Skeletal muscle satellite cell (primary cell): ENCODE results near the gene NKAIN2.
A peak's percentile ranks its signal among the peaks of the same experiment; 100 is the strongest.

Source experiments
- H3K27me3 ChIP-seq: 2 replicates; pipeline ENCODE4 v1.7.0; 2013; ENCODE audit warnings: low read length; ENCODE audit not compliant: control insufficient read depth, insufficient read depth
- H3K36me3 ChIP-seq: 2 replicates; pipeline ENCODE4 v1.7.0; 2013; ENCODE audit warnings: mild to moderate bottlenecking, control low read depth, low read length; ENCODE audit not compliant: insufficient read depth
- H3K4me1 ChIP-seq: 2 replicates; pipeline ENCODE4 v1.7.0; 2013; ENCODE audit warnings: low read length; ENCODE audit not compliant: control insufficient read depth, insufficient read depth
- H3K4me2 ChIP-seq: 2 replicates; pipeline ENCODE4 v1.7.0; 2013; ENCODE audit warnings: mild to moderate bottlenecking, low read length
- H3K4me3 ChIP-seq: 2 replicates; pipeline ENCODE4 v1.7.0; 2013; ENCODE audit warnings: low read length
- H3K9ac ChIP-seq: 2 replicates; pipeline ENCODE4 v1.7.0; 2013; ENCODE audit warnings: mild to moderate bottlenecking, low read depth, low read length, moderate library complexity
- H3K9me3 ChIP-seq: replicated peaks from 2 replicates; pipeline ENCODE4 v1.7.0; 2013; ENCODE audit warnings: mild to moderate bottlenecking, control low read depth, low read length

The NKAIN2 gene

DNA sequence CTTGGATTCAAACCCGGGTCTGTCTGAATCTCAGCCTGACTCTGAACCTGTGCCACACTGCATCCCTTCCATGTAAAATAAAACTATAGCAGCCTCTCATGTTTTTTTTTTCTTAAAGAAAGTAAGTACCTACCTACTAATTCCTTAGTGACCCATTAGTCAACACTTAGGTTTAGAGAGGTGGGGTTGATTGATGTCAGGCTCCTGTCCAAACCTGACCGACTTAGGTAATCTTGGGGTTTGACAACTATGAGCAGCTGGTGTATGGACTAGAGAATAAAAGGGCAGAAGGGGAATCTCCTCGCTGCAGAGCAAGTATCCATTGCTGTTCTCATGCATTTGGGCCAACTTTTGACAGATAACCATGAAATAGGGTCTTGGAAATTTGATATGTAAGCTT is 6.5 kb downstream of the NKAIN2 start:
- H3K36me3 ChIP-seq: no peaks in the 10 kb centered on the region
- H3K4me3 ChIP-seq: no peak overlapping the region
- H3K9ac ChIP-seq: no peak overlapping the region

DNA sequence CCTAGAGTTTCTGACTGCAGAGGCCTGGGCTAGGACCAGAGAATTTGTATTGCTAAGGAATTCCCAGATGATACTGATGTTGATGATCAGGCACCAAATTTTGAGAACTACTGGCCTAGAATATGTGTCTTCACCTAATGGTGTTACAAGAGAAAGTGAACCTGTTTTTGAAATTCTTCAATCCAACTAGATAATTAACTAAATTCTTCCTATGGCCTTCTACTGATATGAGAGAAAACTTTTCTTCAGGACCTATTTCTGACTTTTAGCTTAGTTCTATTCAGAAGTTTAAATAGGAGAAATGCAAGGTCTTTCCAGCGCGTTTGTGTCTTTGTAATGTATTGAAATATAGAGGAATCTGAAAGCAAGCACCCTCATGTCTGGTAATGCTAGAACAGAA is 7.3 kb downstream of the NKAIN2 start:
- Histone ChIP-seq H3K27me3 (no peaks in the 10 kb centered on the region), H3K9ac (no peak overlapping the region), H3K4me3 (no peak overlapping the region), H3K4me1 (peaks cover 12% of the 10 kb centered on the region), H3K9me3 (no peaks in the 10 kb centered on the region), H3K36me3 (no peaks in the 10 kb centered on the region), H3K4me2 (no peak overlapping the region)

More for the DNA sequence above, 6.5 kb downstream of the NKAIN2 start:
- H3K9me3 ChIP-seq: no peaks in the 10 kb centered on the region
- H3K4me1 ChIP-seq: peaks cover 19% of the 10 kb centered on the region
- no peaks in the 10 kb centered on the region for H3K27me3 ChIP-seq
- no peak overlapping the region for H3K4me2 ChIP-seq

- no peaks in the 10 kb centered on the region for H3K36me3 ChIP-seq
- H3K4me2 ChIP-seq: no peak overlapping the region
- H3K4me1 ChIP-seq: peaks cover 8% of the 10 kb centered on the region
- H3K9me3 ChIP-seq: no peaks in the 10 kb centered on the region
- H3K4me3 ChIP-seq: no peak overlapping the region
- H3K9ac ChIP-seq: no peak overlapping the region
- H3K27me3 ChIP-seq: no peaks in the 10 kb centered on the region
Observed at GRCh38 chr6:123811378-123811777, 7.7 kb downstream of the NKAIN2 start.

- H3K4me3 ChIP-seq: no peak overlapping the region
- no peak overlapping the region for H3K4me2 ChIP-seq
- no peaks in the 10 kb centered on the region for H3K36me3 ChIP-seq
- H3K9ac ChIP-seq: no peak overlapping the region
- no peaks in the 10 kb centered on the region for H3K9me3 ChIP-seq
- no peaks in the 10 kb centered on the region for H3K27me3 ChIP-seq
- H3K4me1 ChIP-seq: peaks cover 4% of the 10 kb centered on the region
Observed at GRCh38 chr6:123812621-123813020, 9.0 kb downstream of the NKAIN2 start.

GRCh38 chr6:123821112-123821511 is 17.4 kb downstream of the NKAIN2 start:
- Histone ChIP-seq H3K4me3 (no peak overlapping the region), H3K9ac (no peak overlapping the region), H3K36me3 (no peaks in the 10 kb centered on the region), H3K4me1 (no peaks in the 10 kb centered on the region), H3K9me3 (no peaks in the 10 kb centered on the region), H3K27me3 (no peaks in the 10 kb centered on the region), H3K4me2 (no peak overlapping the region)

- H3K9ac ChIP-seq: peak overlapping the region; percentile 2
- H3K4me1 ChIP-seq: peaks cover 25% of the 10 kb centered on the region
- H3K27me3 ChIP-seq: no peaks in the 10 kb centered on the region
- no peaks in the 10 kb centered on the region for H3K36me3 ChIP-seq
- H3K4me2 ChIP-seq: peak overlapping the region; percentile 66
- peak overlapping the region; percentile 0 for H3K4me3 ChIP-seq
- no peaks in the 10 kb centered on the region for H3K9me3 ChIP-seq
Observed at GRCh38 chr6:123829302-123829953, 25.8 kb downstream of the NKAIN2 start.

GRCh38 chr6:123830120-123830519 is 26.5 kb downstream of the NKAIN2 start:
- Histone ChIP-seq H3K27me3 (no peaks in the 10 kb centered on the region), H3K4me3 (peak overlapping the region; percentile 38), H3K9ac (peak overlapping the region; percentile 33), H3K36me3 (no peaks in the 10 kb centered on the region), H3K4me1 (peaks cover 25% of the 10 kb centered on the region), H3K4me2 (peak overlapping the region; percentile 66), H3K9me3 (no peaks in the 10 kb centered on the region)

DNA sequence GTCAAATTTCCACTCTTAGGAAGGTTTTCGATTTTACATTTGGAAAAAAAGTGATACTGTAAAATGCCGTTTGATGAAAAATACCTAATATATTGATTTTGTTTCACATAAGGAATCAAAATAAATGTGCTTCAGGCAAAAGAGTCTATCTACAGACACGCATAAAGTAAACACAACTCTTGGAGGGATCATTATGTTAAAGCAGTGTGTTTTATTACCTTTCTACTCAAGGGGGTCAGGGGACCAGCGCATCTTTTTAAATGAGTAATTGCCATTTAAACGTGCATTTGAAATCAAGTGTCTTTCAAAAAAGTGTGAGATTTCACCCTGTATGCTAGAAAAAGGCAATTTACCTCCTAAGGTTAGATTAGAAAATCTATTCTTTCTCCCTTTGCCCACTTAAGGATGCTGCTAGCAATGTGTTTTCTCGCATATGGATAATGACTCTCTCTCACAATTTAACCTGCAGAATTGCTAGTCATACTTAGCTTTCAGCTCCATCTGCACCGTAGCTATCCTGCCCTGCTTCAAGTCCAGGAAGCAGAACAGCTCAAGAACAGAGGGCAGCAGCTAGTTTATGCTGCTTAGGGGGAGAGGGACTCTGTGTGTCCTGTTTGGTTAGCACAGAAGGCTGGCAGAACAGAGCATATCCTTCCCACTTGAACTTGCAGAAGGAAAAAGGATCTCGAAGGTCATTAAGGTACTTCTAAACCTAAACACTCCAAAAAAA is 35.0 kb downstream of the NKAIN2 start:
- no peak overlapping the region for H3K9ac ChIP-seq
- no peaks in the 10 kb centered on the region for H3K36me3 ChIP-seq
- H3K4me3 ChIP-seq: no peak overlapping the region
- H3K4me2 ChIP-seq: no peak overlapping the region
- H3K27me3 ChIP-seq: no peaks in the 10 kb centered on the region
- no peaks in the 10 kb centered on the region for H3K9me3 ChIP-seq
- no peaks in the 10 kb centered on the region for H3K4me1 ChIP-seq

- Histone ChIP-seq H3K4me2 (no peak overlapping the region), H3K4me3 (no peak overlapping the region), H3K36me3 (no peaks in the 10 kb centered on the region), H3K4me1 (no peaks in the 10 kb centered on the region), H3K9me3 (no peaks in the 10 kb centered on the region), H3K9ac (no peak overlapping the region), H3K27me3 (no peaks in the 10 kb centered on the region)
Observed at GRCh38 chr6:123841067-123841896, 37.6 kb downstream of the NKAIN2 start.

DNA sequence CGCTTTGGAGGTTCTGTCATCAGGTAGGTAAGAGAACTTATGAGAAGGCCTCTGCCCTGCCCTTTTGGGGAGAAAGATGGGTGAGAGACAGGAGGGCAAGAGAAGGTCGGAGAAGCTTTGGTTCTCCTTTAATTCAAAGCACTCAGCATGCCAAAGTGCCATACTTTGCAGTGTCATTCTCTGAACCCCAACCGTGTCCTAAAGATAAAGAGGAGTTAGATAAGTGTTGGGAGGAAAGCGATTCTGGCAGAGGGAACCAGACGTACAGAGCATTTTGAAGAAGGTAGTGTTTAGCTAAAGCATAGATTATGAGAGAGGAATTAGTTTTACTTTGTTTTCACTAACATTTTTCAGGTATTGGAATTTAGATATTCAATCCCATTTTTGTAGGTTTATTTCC is 40.3 kb downstream of the NKAIN2 start:
- Histone ChIP-seq H3K4me1 (no peaks in the 10 kb centered on the region), H3K27me3 (no peaks in the 10 kb centered on the region), H3K9ac (no peak overlapping the region), H3K4me3 (no peak overlapping the region), H3K36me3 (no peaks in the 10 kb centered on the region), H3K4me2 (no peak overlapping the region), H3K9me3 (no peaks in the 10 kb centered on the region)

DNA sequence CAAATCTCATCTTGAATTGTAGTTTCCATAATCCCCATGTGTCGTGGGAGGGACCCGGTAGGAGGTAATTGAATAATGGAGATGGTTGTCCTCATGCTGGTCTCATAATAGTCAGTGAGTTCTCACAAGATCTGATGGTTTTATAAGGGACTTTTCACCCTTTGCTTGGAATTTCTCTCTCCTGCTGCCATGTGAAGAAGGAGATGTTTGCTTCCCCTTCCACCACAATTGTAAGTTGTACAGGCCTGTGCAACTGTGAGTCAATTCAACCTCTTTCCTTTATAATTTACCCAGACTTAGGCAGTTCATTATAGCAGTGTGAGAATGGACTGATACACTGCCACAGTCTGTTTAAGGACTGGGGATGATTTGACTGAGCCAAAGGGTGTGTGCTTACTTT is 44.7 kb downstream of the NKAIN2 start:
- Histone ChIP-seq H3K9me3 (no peaks in the 10 kb centered on the region), H3K4me2 (no peak overlapping the region), H3K4me1 (no peaks in the 10 kb centered on the region), H3K27me3 (no peaks in the 10 kb centered on the region), H3K9ac (no peak overlapping the region), H3K36me3 (no peaks in the 10 kb centered on the region), H3K4me3 (no peak overlapping the region)
